ENCODE measurements around the gene USP31.
"Not testable (repeated sequence)": the region's sequence is repeated elsewhere in the genome, so short reads cannot be mapped to it uniquely, and the experiment has no call there.

The USP31 gene

GRCh38 chr16:23131436-23131835 is 17.8 kb downstream of the USP31 start:
- DNase-seq (ENCODE audit: low read depth): no peak

GRCh38 chr16:23131036-23131435 is 18.2 kb downstream of the USP31 start:
- DNase-seq (ENCODE audit: low read depth): no peak

- DNase-seq (ENCODE audit: low read depth): no peak
These were observed 19.6 kb downstream of the USP31 start for GRCh38 chr16:23129686-23130085.

DNA sequence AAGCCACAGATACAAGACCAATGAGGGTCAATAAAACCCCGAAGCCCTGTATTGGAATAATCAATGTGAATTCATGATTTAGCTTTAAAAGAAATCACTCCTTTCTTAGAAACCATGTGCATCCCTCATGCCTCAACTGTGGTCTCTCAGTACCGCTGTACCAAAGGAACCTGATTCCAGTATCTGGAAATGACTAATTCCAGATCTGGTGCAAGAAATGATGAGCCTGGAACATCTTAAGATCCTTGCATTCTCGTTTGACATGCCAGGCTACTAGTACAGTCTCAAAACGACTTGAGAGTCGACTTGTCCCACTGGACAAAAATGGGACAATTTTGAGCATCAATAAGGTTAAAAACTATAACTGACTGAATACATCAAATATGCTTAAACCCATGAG is 21.2 kb downstream of the USP31 start:
- no peak for DNase-seq (ENCODE audit: low read depth)

- no peak for DNase-seq (ENCODE audit: low read depth)
These were observed 24.0 kb downstream of the USP31 start for GRCh38 chr16:23125277-23125676.

DNA sequence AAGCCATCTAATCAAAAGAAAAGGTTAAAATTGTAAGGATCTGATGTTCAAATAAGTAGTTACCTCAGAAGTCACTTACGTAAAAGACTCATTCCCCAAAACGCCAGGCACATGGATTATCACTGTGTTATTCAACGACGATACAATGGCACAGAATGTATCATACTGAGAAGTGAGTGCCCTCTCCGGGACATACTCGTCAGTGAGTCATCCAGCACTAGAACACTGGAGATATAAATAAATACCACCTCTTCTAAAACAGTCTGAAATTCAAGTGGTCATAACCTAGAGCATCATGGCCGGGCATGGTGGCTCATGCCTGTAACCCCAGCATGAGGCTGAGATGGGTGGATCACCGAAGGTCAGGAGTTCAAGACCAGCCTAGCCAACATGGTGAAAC is 24.9 kb downstream of the USP31 start:
- DNase-seq (ENCODE audit: low read depth): no peak

DNA sequence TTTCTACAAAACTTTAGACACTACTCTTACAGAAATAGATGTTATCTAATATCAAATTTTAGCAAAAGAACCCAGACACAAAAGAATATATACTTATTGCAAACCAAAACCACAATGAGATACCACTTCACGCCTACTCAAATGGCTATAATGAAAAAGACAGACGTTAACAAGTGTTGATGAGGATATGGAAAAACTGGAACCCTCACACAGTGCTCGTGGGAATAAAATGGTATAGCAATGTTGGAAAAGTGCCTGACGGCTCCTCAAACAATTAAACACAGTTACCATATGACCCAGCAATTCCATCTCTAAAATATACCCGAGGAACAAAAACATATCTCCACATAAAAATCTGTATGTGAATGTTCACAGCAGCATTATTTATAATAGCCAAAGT is 27.1 kb downstream of the USP31 start:
- DNase-seq (ENCODE audit: low read depth): no peak

- DNase-seq (ENCODE audit: low read depth): no peak
These were observed 28.2 kb downstream of the USP31 start for GRCh38 chr16:23121024-23121423.

DNA sequence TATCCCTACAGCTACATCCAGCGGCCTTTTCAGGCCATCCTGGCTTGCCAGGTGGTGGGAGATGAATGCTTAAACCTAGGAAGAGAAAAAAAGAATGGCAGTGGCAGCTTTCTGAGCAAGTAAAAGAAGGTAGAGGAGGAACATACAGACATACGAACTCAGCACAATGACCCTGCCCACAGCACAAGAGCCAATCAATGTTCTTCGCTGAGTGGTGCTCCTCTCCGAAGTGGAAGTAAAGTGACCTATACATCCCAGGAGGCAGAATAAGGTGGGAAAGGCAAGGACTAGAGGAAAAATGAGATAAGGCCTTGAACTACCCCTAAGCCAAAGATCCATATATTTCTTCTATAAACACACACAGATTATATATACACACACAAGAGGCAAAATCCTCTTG is 28.7 kb downstream of the USP31 start:
- no peak for DNase-seq (ENCODE audit: low read depth)

DNA sequence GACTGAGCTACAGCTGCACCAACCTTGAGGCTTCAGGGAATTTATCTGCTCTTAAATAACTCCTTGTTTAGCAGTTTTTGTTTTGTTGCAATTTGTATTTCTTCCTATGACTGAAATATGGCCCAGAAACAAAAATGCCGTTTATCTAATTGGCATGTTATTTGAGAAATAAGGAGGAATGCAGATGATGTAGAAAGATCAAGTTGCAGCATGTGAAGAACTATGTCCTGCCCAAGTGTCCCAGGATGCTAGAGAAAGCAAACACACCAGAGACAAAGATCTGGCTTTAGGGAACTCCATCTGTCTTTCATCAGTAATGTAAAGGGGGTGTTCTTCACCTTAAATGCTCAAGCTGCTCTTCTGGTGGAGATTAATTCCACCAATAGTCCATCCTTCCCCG is 29.7 kb downstream of the USP31 start:
- no peak for DNase-seq (ENCODE audit: low read depth)

DNA sequence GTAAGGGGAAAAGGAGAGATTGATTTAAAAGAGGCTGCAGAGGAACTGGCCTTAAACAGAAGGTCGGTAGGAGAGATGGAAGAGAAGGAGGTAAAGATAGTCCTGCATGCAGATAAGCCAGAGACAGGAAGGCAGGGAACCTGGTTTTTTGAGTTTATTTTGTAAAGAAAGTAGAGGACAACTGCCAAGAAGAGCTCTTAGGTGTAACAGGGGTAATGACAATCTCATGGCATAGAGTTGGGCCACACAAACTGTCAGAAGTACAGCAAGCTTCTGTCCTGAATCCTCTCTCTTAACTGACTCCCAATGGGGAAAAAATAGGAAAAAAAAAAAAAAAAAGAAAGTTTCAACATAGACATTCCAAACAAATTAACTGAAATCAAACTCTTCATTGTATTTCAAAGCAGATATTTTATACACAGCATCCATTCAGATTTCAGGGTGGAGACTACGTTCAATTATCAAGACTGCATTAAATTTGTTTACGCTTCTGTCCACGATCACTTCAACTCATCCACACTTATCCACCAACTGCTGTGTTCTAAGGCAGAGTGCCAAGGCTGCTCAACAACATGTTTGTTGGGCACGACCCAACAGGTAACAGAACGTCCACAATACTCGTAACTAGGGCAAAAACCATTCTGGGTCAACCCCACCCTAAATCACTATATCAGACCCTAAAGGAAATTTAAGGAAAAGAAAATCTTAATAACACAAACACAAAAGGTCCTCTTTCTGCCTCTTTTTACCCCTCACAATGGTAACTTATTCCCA is 34.9 kb downstream of the USP31 start:
- no peak for DNase-seq (ENCODE audit: low read depth)

DNA sequence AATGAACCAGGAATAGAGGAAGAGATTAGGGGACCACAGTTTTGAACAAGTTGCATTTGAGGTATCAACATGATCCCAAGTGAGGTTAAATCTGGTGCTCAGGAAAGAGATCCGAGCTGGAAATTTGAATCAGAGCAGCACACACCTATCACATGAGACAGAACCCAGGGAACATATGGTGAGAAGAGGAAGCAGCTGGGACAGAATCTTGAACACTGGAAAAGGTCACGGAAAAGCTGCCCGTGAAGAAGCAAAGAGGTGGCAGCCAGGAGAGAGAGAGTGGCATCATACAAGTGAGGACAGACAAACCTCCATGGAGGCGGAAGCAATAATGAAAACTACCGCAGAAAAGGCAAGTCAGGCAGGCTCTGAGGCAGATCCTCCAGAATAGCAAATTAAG is 36.1 kb downstream of the USP31 start:
- DNase-seq (ENCODE audit: low read depth): no peak

- no peak for DNase-seq (ENCODE audit: low read depth)
These were observed 38.9 kb downstream of the USP31 start for GRCh38 chr16:23110257-23110899.

- DNase-seq (ENCODE audit: low read depth): no peak
These were observed 41.3 kb downstream of the USP31 start for GRCh38 chr16:23107936-23108335.

- no peak for DNase-seq (ENCODE audit: low read depth)
These were observed 42.1 kb downstream of the USP31 start for GRCh38 chr16:23107117-23107516.

- no peak for DNase-seq (ENCODE audit: low read depth)
These were observed 43.9 kb downstream of the USP31 start for GRCh38 chr16:23105309-23105708.

DNA sequence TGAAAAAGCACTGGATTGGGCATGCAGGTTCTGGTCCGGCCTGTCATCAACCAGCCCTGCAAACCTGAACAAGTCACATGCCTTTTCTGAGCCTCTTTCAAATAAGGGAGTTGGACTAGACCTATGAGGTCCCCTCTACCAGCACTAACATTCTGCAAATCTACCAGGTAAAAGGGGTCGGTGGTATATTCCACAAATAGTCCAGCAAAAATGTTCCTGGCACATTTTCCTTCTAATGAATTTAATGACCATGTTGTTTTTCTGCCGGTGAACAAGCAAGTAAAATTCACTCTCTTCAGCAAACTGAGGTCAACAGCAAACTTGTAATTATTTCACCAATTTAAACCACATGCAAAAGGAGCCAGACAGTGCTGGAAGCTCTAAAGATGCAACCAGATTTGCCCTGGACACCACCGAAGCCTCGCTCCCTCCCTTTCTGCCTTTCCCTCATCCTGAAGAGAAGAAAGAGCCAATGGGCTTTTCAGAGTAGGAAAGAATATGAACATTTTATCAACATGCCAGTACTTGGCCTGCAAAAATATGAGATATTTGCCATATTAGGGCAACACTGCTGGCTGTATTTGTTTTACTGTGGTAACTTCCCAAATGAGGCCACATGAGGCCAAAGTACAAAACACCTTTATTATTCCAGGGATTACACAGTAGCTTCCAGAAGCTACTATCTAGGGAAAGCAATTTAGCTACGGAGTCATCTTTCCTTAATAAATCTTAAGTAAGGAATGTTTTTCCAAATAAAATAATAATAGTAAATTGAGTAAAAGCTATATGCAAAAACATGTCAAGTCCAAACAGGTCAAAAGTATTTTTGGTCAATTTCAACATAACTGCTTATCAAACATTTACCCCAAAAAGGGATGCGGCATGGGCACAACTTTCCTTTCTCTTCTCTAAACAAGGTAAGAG is 45.0 kb downstream of the USP31 start:
- no peak for DNase-seq (ENCODE audit: low read depth)

DNA sequence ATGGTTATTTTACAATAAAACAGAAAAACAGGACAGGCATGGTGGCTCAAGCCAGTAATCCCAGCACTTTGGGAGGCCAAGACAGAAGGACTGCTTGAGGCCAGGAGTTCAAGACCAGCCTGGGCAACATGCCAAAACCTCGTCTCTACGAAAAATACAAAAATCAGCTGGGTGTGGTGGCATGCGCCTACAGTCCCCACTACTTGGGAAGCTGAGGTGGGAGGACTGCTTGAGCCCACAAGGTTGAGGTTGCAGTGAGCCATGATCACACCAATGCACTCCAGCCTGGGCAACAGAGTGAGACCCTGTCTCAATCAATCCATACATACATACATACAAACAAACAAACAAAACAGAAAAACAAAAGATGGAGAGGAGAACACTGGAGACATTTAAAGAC is 45.6 kb downstream of the USP31 start:
- DNase-seq (ENCODE audit: low read depth): no peak

DNA sequence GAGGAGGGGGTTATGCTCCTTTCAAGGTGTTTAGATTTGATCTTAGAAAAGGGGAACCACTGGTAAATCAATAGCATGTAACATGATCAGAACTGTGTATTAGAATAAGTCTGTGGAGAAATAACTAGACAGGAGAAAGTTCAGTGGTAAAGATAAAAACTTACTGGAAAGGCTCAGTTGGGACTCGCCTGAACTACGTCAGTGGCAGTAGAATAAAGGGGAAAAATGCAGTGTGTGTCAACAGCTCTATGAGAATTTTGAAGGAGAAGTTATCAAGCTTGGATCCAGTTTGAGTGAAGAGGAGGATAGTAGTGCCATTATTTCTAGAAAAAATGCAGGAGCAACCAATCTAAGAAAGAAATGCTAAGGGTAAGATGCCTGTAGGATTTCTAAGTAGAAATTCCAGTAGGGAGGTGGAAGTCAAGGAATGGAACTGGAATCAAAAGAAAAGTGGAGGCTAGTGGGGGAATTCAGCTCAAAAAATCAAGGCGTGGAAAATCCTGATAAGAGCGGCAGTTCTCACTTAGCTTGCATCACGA is 48.2 kb downstream of the USP31 start:
- DNase-seq (ENCODE audit: low read depth): no peak

- DNase-seq (ENCODE audit: low read depth): not testable (repeated sequence)
These were observed 52.8 kb downstream of the USP31 start for GRCh38 chr16:23096450-23096849.

GRCh38 chr16:23094136-23094535 is 55.1 kb downstream of the USP31 start:
- not testable (repeated sequence) for DNase-seq (ENCODE audit: low read depth)

DNA sequence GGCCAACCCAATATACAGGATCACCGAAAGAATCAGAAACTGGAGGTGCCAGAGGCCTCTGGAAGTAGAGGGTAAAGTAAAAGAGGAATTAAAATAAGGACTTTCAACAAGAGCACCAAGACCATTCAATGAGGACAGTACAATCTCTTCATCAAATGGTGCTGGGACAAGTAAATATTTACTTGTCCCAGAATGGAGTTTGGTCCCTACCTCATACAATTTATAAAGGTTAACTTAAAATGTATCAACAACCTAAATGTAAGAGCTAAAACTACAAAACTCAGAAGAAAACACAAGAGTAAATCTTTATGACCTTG is 56.5 kb downstream of the USP31 start:
- no peak for DNase-seq (ENCODE audit: low read depth)
